Stimulated activated CD8-positive, alpha-beta memory T cell treated with anti-CD3 and anti-CD28 coated beads, Interleukin-2, amount 100 ng/mL, for 1 hour (primary cell): ENCODE data around the gene TMEM130.
A peak's percentile ranks its signal among the peaks of the same experiment; 100 is the strongest.
"Not testable (repeated sequence)": the region's sequence is repeated elsewhere in the genome, so short reads cannot be mapped to it uniquely, and the experiment has no call there.

Experiments
- DNase-seq, 2 donors: peaks; one replicate each; pipeline ENCODE4 v3.0.0-alpha.2; 2020; ENCODE audit warnings: low read depth in 2 of 2

Gene TMEM130

GRCh38 chr7:98842552-98842951 lies 27.3 kb downstream of the TMEM130 start:
- not testable (repeated sequence) for DNase-seq

DNA sequence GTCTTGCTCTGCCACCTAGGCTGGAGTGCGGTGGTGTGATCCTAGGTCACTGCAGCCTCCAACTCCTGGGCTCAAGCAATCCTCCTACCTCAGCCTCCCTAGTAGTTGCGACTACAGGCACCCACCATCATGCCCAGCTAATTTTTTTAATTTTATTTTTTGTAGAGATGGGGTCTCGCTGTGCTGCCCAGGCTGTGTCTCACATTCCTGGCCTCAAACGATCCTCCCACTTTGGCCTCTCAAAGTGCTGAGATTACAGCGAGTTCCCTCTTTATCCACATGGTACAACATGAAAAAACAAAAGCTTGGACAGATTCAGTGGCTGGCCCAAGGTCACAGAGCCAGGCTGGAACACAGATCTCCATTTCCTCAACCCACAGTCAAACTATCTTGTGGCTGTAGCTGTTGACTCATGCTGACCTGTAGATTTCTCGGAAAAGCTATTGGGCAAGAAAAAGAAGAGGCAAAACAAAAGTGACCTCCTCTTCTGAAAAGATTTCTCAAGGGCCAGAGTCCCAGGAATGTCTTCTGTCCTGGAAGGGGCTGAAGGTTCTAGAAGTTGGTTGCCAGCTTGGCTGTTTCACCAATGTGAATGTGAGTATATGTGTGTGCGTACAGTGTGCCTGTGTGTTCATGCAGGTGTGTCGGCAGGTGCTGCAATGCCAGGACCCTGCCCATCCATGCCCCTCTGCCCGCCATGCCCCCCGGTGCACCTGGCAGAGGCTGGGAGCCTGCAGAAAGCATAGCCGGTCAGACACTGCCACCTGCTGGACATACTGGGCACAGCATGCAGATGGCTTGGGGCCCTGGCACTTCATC lies 28.4 kb downstream of the TMEM130 start:
- peak; percentile 33 to 42 for DNase-seq

DNA sequence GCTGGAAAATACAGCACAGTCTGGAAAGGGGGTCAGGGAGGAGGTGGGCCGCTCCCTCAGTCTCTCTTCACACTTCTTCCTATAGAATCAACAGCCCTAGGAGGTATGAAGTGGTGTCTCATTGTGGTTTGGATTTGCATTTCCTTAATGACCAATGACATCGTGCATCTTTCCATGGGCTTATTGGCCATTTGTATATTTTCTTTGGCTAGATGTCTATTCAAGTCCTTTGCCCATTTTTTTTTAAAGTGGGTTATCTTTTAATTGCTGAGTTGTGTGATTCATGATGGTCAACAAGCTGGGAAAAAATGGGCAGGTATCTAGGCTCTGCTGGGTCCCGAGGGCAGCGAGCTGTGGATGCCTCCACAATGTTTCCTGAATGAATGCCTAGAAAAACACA lies 29.1 kb downstream of the TMEM130 start:
- DNase-seq, result no peak

DNA sequence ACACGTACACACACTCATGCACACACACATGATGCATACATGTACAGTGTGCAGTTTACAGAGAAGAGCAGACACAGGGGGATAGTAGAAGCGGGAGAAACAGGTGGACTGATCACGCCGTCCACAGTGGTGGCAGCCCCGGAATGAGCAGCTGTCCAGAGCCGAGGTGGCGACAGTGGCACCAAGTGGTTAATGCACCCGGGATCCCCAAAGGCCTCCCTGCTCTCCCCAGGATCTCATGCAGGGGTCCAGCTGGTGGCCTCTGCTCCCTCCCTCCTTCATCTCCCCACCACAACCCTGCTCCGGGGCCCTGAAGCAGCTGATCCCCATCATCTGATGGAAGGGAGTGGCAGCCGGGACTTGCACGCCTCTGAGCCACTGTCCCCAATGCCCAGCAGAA lies 29.7 kb downstream of the TMEM130 start:
- DNase-seq, result no peak

GRCh38 chr7:98837630-98837972 lies 32.2 kb downstream of the TMEM130 start:
- no peak for DNase-seq

DNA sequence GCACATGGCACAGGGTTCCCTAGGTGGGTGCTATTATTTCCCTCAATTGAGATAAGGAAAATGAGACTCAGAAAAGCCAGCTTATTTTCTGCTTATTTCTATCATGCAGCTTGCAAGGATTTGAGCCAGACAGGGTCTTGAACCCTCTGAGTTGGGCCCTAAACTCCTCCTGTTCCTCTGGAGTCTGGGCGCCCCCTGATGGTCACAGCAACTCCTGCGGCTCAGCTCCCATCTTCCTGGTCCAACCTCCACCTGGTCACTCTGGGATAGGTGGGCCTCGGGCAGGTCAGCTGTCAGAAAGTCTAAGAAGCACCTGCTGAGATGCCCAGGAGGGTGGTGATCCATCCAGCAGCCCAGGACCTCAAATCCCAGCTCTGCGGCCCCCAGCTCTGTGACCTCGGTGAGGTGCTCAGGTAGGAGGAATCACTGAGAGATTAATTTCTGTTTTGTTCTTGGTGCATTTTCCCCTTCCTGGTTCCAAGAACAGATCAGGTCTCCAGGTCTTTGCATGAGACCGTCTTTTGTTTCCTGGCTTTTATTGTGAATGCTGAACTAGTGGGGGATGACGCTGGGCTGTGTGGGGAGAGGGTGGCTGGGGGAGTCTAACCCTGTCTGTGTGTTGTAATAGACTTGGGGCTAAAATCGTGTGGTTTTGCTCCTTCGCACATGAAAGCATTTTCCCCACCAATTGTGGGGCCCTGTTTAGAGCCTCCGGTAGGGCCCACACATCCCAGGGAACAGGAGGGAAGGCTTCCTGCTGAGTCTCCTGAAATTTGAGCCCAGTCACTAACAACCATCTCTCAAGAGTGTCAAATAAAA lies 32.8 kb downstream of the TMEM130 start:
- DNase-seq, result no peak

DNA sequence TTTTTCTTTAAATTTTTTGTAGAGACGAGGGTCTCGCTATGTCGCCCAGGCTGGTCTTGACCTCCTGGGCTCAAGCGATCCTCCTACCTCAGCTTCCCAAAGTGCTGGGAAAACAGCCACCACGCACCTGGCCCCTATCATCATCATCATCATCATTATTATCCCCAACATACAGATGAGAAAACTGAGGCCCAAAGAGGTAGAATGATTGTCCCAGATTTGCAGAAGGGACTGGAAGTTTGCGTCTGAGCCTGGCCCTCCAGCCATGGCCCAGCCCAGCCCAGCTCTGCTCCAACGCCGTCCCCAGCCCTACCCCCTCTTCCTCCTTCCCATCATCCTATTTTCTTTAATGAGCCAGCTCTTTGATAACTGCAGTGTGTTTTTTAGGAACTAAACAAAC lies 34.9 kb downstream of the TMEM130 start:
- DNase-seq, result no peak

GRCh38 chr7:98833022-98833421 lies 36.8 kb downstream of the TMEM130 start:
- DNase-seq, result no peak

DNA sequence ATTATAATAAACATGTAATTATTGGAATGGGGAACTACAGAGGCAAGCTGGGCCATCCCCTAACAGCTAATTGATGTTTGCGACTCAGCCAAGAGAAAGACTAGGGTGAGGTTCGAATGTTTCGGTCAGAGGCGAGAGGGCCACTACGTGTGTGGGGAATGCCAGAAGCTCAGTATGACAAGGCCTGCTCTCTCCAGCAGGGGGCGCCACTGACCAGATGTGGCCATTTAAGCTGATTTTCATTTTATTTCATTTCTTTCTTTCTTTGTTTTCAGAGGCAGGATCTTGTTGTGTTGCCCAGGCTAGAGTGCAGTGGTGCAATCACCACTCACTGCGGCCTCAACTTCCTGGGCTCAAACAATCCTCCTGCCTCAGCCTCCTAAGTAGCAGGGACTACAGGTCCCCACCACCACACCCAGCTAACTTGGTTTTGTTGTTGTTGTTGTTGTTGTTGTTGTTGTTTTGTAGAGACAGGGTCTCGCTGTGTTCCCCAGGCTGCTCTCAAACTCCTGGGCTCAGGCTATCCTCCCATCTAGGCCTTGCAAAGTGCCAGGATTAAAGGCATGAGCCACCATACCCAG lies 38.1 kb downstream of the TMEM130 start:
- peak in 1 of 2 donors; percentile 21 for DNase-seq

DNA sequence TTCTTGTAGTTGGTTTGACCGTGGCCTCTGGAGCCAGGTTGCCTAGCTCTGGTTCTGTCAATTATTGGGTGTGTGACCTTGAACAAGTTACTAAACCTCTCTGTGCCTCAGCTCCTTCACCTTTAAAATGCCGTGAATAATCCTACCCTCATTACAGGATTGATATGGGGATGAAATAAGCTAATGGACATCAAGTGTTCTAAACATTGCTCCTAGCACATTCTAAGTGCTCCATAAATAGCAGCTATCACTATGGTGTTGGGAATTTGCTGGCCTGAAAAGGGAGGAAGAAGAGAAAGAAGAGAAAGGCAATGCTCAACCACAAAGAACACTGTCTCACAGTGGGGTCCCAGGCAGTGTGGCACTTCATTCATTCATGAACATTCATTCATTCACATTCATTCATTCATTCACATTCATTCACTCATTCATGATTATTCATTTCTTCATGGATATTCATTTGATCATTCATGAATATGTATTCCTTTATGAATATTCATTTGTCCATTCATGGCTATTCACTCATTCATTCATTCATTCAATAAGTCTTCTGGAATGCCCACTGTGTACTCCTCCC lies 38.8 kb downstream of the TMEM130 start:
- no peak for DNase-seq

DNA sequence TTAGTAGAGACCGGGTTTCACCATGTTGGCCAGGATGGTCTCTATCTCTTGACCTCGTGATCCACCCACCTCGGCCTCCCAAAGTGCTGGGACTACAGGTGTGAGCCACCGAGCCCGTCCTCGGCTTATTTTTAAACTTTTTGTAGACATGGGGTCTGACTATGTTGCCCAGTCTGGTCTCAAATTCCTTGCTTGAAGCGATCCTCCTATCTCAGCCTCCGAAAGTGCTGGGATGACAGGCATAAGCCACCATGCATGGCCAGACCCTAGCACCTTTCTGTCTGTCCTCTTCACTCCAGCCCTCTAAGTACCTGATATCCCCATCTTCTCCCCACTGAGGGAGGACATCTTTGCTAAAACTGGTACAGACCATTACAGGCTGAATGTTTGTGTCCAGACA lies 41.4 kb downstream of the TMEM130 start:
- no peak for DNase-seq

DNA sequence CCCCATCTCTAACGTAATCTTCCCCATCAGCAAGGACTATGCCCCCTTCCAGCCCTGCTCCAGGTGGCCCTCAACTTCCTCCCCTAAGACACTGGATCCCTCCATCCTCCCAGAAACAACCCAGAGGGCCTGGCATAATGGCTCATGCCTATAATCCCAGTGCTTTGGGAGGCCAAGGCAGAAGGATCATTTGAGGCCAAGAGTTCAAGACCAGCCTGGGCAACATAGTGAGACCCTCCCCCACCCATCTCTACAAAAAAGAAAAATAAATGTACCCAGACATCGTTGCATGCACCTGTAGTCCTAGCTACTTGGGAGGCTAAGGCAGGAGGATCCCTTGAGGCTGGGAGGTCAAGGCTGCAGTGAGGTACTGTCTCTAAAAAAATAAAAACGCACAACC lies 42.6 kb downstream of the TMEM130 start:
- no peak for DNase-seq

GRCh38 chr7:98826811-98827231 lies 43.0 kb downstream of the TMEM130 start:
- DNase-seq, result no peak

- no peak for DNase-seq
Observed at GRCh38 chr7:98826387-98826786, 43.4 kb downstream of the TMEM130 start.

GRCh38 chr7:98823226-98823625 lies 46.6 kb downstream of the TMEM130 start:
- no peak for DNase-seq

DNA sequence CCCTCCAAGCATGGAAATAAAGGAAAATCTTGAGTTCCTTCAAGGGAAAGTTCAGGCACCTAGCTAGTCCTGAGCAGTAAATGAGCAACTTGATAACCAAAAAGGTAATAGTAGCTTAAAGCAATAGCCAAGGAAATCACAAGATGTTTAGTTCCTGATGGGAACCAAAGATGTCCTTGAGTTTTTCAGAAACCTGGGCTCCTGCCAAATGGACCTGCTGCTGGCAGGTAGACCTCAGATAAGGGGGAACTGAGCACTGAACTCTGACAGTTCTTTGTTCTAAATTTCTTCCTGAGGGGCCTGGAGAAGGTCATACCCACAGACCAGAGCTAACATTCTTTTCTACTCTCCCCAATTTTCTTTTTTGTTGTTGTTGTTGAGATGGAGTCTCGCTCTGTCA lies 48.5 kb downstream of the TMEM130 start:
- no peak for DNase-seq

DNA sequence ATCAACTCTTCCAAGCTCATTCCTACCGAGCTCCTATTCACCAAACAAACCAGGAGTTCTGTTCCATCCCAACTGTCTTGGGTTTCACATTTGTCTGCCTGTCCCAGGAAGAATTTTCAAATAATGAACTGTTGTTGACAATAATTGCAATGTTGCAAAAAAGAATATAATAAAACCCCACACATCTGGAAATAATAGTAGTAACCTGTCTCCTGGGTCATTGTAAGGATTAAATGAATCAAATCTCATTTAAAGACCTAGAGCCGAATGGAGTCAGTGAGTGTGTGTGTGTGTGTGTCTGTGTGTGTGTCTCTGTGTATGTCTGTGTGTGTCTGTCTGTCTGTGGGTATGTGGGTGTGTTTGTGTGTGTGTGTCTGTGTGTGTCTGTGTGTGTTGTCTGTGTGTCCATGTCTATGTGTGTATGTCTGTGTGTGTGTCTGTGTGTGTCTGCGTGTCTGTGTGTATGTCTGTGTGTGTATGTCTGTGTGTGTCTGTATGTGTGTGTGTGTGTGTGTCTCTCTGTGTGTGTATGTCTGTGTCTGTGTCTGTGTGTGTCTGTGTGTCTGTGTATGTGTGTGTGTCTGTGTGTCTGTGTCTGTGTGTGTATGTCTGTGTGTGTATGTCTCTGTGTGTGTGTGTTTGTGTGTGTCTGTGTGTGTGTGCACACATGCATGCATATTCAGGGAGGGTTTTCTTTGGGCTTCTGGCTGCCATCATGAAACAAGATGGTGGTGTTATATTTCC lies 52.7 kb downstream of the TMEM130 start:
- no peak for DNase-seq

DNA sequence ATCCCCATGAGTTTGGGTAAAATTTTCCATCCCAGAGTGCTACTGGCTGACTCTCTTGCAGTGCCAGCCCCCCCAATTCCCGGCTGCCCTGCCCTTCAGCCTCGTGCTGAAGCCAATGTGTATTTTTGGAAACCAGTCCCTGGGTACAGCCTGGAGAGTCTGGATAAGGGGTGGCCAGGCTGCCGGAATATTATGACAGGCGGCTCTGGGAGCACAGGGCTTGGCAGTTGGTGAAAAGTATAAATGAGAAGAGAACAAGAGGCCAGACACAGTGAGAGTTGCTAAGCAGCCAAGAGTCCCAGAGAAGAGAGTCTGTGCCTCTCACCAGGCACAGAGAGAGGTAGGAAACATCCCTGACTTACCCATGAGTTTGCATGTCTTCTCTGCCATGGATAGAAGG lies 53.6 kb downstream of the TMEM130 start:
- DNase-seq, result no peak

DNA sequence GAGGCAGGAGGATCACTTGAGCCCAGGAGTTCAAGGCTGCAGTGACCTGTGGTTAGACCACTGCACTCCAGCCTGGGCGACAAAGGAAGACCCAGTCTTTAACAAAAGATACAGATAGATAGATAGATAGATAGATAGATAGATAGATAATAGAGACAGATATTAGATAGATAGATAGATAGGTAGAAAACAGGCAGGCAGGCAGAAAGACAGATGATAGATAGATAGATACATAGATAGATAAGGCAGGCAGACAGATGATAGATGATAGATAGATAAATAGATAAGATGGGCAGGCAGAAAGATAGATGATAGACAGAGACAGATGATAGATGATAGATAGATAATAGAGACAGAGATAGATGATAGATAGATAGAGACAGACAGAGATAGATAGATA lies 54.5 kb downstream of the TMEM130 start:
- no peak for DNase-seq

GRCh38 chr7:98811299-98811698 lies 58.5 kb downstream of the TMEM130 start:
- no peak for DNase-seq

DNA sequence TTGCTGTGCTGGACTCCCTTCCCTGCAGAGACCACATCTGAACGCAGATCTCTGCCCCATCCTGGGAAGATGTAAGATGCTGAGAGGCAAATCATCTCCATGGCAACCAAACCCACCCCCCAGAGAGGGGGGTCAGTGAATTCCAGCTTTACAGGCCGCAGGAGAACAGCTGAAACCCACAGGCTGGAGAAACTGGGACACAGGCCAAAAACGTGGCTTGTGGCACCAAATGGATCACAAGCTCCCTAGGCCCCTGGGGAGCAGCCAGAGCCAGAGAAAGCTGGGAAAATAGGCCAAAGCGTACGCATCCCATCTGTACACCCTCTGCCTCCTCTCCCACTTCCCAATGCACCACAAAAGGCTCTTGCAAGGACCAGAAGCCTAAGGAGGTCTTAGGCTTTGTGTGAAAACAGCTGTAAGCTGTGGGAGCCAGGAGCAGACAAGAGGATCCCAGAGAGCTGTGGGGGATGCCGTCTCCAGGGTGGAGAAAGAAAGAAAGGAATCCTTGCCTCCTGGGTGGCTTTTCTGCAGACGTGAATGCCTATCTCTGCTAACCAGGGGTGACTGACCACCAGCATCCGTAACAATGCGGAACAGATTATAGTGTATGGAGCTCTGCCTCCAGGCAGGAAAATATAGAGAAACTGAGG lies 59.5 kb downstream of the TMEM130 start:
- no peak for DNase-seq
